ENCODE data around the gene CASKIN1. TPM values are rescaled to one million over a fixed set of nuclear protein-coding genes. Genes with fewer than 3 reads are reported as not detected.

CASKIN1 gene
- total and polyA plus RNA-seq, 8 donors, result 0.15 to 0.73 (median 0.37) TPM; not detected in 4

- DNase-seq, result no peak
- TF ChIP-seq POLR2AphosphoS5 (IDR thresholded peaks at IDR 0.05) (no peak), POLR2A (IDR thresholded peaks at IDR 0.05) (no peak), EP300 (IDR thresholded peaks at IDR 0.05) (no peak), CTCF (IDR thresholded peaks at IDR 0.05) (no peak)
- no peaks in the 10 kb centered on the region for H3K9me3 ChIP-seq
- no peaks in the 10 kb centered on the region for H3K27me3 ChIP-seq
- no peaks in the 10 kb centered on the region for H3K36me3 ChIP-seq
- no peaks in the 10 kb centered on the region for H3K4me1 ChIP-seq
- intact Hi-C loops (cut with DNase I; ENCODE audit: low total_unique reads), result no loop called here
- 86 to 89% (median 87%) methylated on average over 13 of the region's 13 CpGs for WGBS, 5 donors
- no peak overlapping the region for H3K27ac ChIP-seq
- no peak overlapping the region for H3K4me3 ChIP-seq
Measured at GRCh38 chr16:2186064-2186463, 10.3 kb downstream of the CASKIN1 start.

GRCh38 chr16:2184962-2185361 is 11.4 kb downstream of the CASKIN1 start:
- intact Hi-C loops (cut with DNase I; ENCODE audit: low total_unique reads), result no loop called here
- H3K36me3 ChIP-seq, result no peaks in the 10 kb centered on the region
- H3K9me3 ChIP-seq, result no peaks in the 10 kb centered on the region
- no peak for DNase-seq
- H3K4me1 ChIP-seq, result no peaks in the 10 kb centered on the region
- no peak overlapping the region for H3K4me3 ChIP-seq
- 73 to 100% (median 82%) methylated on average over 1 to 20 of the region's 20 CpGs for WGBS, 5 donors
- H3K27me3 ChIP-seq, result no peaks in the 10 kb centered on the region
- H3K27ac ChIP-seq, result no peak overlapping the region
- TF ChIP-seq EP300 (IDR thresholded peaks at IDR 0.05), result no peak
- TF ChIP-seq POLR2A (IDR thresholded peaks at IDR 0.05), result no peak
- no peak for TF ChIP-seq POLR2AphosphoS5 (IDR thresholded peaks at IDR 0.05)
- no peak for TF ChIP-seq CTCF (IDR thresholded peaks at IDR 0.05)

- WGBS, 5 donors, result 82 to 91% (median 85%) methylated on average over 17 to 19 of the region's 19 CpGs
Measured at GRCh38 chr16:2184346-2184745, 12.1 kb downstream of the CASKIN1 start.

GRCh38 chr16:2183671-2184070 is 12.7 kb downstream of the CASKIN1 start:
- H3K27me3 ChIP-seq, result peaks cover 0 to 5% (median 0%) of the 10 kb centered on the region in 3 donors
- peaks cover 0 to 1% (median under 1%) of the 10 kb centered on the region in 4 donors for H3K4me1 ChIP-seq
- no peak overlapping the region for H3K4me3 ChIP-seq
- H3K36me3 ChIP-seq, result no peaks in the 10 kb centered on the region
- intact Hi-C loops (cut with DNase I; ENCODE audit: low total_unique reads), result no loop called here
- 89 to 94% (median 91%) methylated on average over 17 to 30 of the region's 30 CpGs for WGBS, 5 donors
- no peak overlapping the region for H3K27ac ChIP-seq
- no peaks in the 10 kb centered on the region for H3K9me3 ChIP-seq
- TF ChIP-seq EP300 (IDR thresholded peaks at IDR 0.05) (no peak), POLR2A (IDR thresholded peaks at IDR 0.05) (no peak), CTCF (IDR thresholded peaks at IDR 0.05) (no peak), POLR2AphosphoS5 (IDR thresholded peaks at IDR 0.05) (no peak)
- no peak for DNase-seq

More at GRCh38 chr16:2184346-2184745, 12.1 kb downstream of the CASKIN1 start:
- Histone ChIP-seq H3K36me3 (no peaks in the 10 kb centered on the region), H3K4me1 (no peaks in the 10 kb centered on the region), H3K27ac (no peak overlapping the region), H3K27me3 (peaks cover 0 to 2% (median 0%) of the 10 kb centered on the region in 3 donors), H3K9me3 (no peaks in the 10 kb centered on the region), H3K4me3 (no peak overlapping the region)
- intact Hi-C loops (cut with DNase I; ENCODE audit: low total_unique reads), result no loop called here
- DNase-seq, result no peak
- TF ChIP-seq EP300 (IDR thresholded peaks at IDR 0.05) (no peak), CTCF (IDR thresholded peaks at IDR 0.05) (no peak)

Data from stomach (tissue), 9 donors.